HepG2 (cell line): ENCODE measurements around the gene DSCAML1. TPM values are rescaled to one million over a fixed set of nuclear protein-coding genes. Genes with fewer than 3 reads are reported as not detected.

Source experiments
- ETV5 ChIP-seq: IDR thresholded peaks from 2 replicates; pipeline ENCODE4 v1.6.1; 2018; ENCODE audit warnings: missing biosample characterization, missing genetic modification reagents, inconsistent platforms, borderline replicate concordance
- FOXJ3 ChIP-seq: sonication (generic); formaldehyde crosslinking; IDR thresholded peaks from 2 replicates; pipeline ENCODE4 v1.4.0; 2020; ENCODE audit warnings: missing genetic modification reagents, mild to moderate bottlenecking, borderline replicate concordance
- FUBP1 ChIP-seq: sonication (generic); formaldehyde crosslinking; IDR thresholded peaks from 2 replicates; pipeline ENCODE4 v1.5.1; 2020; ENCODE audit warnings: missing genetic modification reagents, mild to moderate bottlenecking, borderline replicate concordance
- GFI1 ChIP-seq: sonication (generic); formaldehyde crosslinking; IDR thresholded peaks from 2 replicates; pipeline ENCODE4 v1.5.0; 2020; ENCODE audit warnings: missing genetic modification reagents, mild to moderate bottlenecking, borderline replicate concordance
- KLF9 ChIP-seq: IDR thresholded peaks from 2 replicates; pipeline ENCODE4 v1.6.1; 2016; ENCODE audit warnings: low read depth
- MIER3 ChIP-seq: IDR thresholded peaks from 2 replicates; pipeline ENCODE4 v1.6.1; 2016; ENCODE audit warnings: missing compliant biosample characterization, borderline replicate concordance
- MTF2 ChIP-seq: sonication (generic); formaldehyde crosslinking; IDR thresholded peaks from 2 replicates; pipeline ENCODE4 v1.5.0; 2020; ENCODE audit warnings: missing genetic modification reagents, borderline replicate concordance
- MXD1 ChIP-seq: sonication (generic); formaldehyde crosslinking; IDR thresholded peaks from 2 replicates; pipeline ENCODE4 v1.4.0; 2020; ENCODE audit warnings: mild to moderate bottlenecking, missing genetic modification reagents
- NFIB ChIP-seq: sonication (generic); formaldehyde crosslinking; IDR thresholded peaks from 2 replicates; pipeline ENCODE4 v1.9.0; 2021; ENCODE audit warnings: missing genetic modification reagents, mild to moderate bottlenecking, borderline replicate concordance
- SCMH1 ChIP-seq: sonication (generic); formaldehyde crosslinking; IDR thresholded peaks from 2 replicates; pipeline ENCODE4 v1.9.0; 2021; ENCODE audit warnings: missing genetic modification reagents, mild to moderate bottlenecking, borderline replicate concordance
- SP140L ChIP-seq: sonication (generic); formaldehyde crosslinking; IDR thresholded peaks from 2 replicates; pipeline ENCODE4 v1.4.0; 2020; ENCODE audit warnings: missing genetic modification reagents, borderline replicate concordance
- TBX3 ChIP-seq: fragments of 450-650 bp; IDR thresholded peaks from 2 replicates; pipeline ENCODE4 v1.6.1; 2017; ENCODE audit warnings: antibody characterized with exemption, mild to moderate bottlenecking, inconsistent platforms, borderline replicate concordance
- TFDP2 ChIP-seq: sonication (generic); formaldehyde crosslinking; IDR thresholded peaks from 2 replicates; pipeline ENCODE4 v1.4.0; 2020; ENCODE audit warnings: missing genetic modification reagents
- ZBTB39 ChIP-seq: sonication (generic); formaldehyde crosslinking; IDR thresholded peaks from 2 replicates; pipeline ENCODE4 v1.5.0; 2020; ENCODE audit warnings: missing genetic modification reagents
- ZBTB49 ChIP-seq: sonication (generic); formaldehyde crosslinking; IDR thresholded peaks from 2 replicates; pipeline ENCODE4 v1.4.0; 2020; ENCODE audit warnings: missing genetic modification reagents, borderline replicate concordance
- ZFP36 ChIP-seq: fragments of 150-350 bp; IDR thresholded peaks from 2 replicates; pipeline ENCODE4 v1.6.1; 2018; ENCODE audit warnings: borderline replicate concordance, low read length, low read depth; ENCODE audit not compliant: partially characterized antibody
- ZNF724P ChIP-seq: sonication (generic); formaldehyde crosslinking; IDR thresholded peaks from 2 replicates; pipeline ENCODE4 v1.8.0; 2022; ENCODE audit warnings: missing genetic modification reagents, borderline replicate concordance
- ZNF792 ChIP-seq: IDR thresholded peaks from 2 replicates; pipeline ENCODE4 v1.6.1; 2016
- ZZZ3 ChIP-seq: sonication (generic); formaldehyde crosslinking; IDR thresholded peaks from 2 replicates; pipeline ENCODE4 v1.4.0; 2020; ENCODE audit warnings: missing genetic modification reagents, mild to moderate bottlenecking, borderline replicate concordance
- polyA plus RNA-seq, 8 experiments: library from polyadenylated mRNA; depleted of rRNA in 3 of 8; stranded (reverse) in 7 of 8; unstranded in 1 of 8; fragments of >200 nt; fragmentation: Illumina TruSeq in 4 of 8; extraction: Trizol in 4 of 8; gene quantifications; 2 replicates each; pipeline versions ENCODE4 v1.2.1 to v1.2.3, GENCODE V29; 2011 to 2016; ENCODE audit warnings: low read depth in 4 of 8, missing spikeins in 1 of 8, mixed read lengths in 1 of 8; ENCODE audit not compliant: insufficient read depth in 1 of 8
- total RNA-seq, 5 experiments: library from RNA; depleted of rRNA; stranded (reverse); fragments of >200 nt; fragmentation: Illumina TruSeq; extraction: Trizol; gene quantifications; 2 replicates each; pipeline ENCODE4 v1.2.3, GENCODE V29; 2016; ENCODE audit warnings: low read depth in 1 of 5

The DSCAML1 gene
- total and polyA plus RNA-seq, 2 of the 13 experiments (the other 11 are each of a cell fraction or from before 2014, with no cell fraction given), result 0.29 to 0.40 TPM

- TF ChIP-seq MTF2 (no peak), ZFP36 (no peak), KLF9 (CRISPR knock-in tag) (no peak), TFDP2 (no peak), SP140L (CRISPR knock-in tag) (no peak), FOXJ3 (CRISPR knock-in tag) (peak; percentile 81; the same call in 1 of the 2 replicates), MIER3 (peak; percentile 94), ETV5 (CRISPR knock-in tag) (peak; percentile 35; the same call in 1 of the 2 replicates), FUBP1 (CRISPR knock-in tag) (no peak), ZZZ3 (CRISPR knock-in tag) (no peak), TBX3 (peak; percentile 50), SCMH1 (CRISPR knock-in tag) (no peak), MXD1 (CRISPR knock-in tag) (peak; percentile 68; the same call in 1 of the 2 replicates), GFI1 (CRISPR knock-in tag) (peak; percentile 56; the same call in 1 of the 2 replicates), ZBTB49 (CRISPR knock-in tag) (no peak), ZNF792 (CRISPR knock-in tag) (no peak), NFIB (CRISPR knock-in tag) (no peak), ZBTB39 (no peak), ZNF724P (CRISPR knock-in tag) (no peak)
Observed at GRCh38 chr11:117748771-117749540, 48.1 kb downstream of the DSCAML1 start (continued).
